OCI-M2 (cell line): Measurements from ENCODE around the gene CRYZL1.

ENCODE experiments used
- DNase-seq: peaks from one replicate; lab custom pipeline; 2025; ENCODE audit not compliant: unreplicated experiment; lab: John Stamatoyannopoulos, UW

Gene CRYZL1

DNA sequence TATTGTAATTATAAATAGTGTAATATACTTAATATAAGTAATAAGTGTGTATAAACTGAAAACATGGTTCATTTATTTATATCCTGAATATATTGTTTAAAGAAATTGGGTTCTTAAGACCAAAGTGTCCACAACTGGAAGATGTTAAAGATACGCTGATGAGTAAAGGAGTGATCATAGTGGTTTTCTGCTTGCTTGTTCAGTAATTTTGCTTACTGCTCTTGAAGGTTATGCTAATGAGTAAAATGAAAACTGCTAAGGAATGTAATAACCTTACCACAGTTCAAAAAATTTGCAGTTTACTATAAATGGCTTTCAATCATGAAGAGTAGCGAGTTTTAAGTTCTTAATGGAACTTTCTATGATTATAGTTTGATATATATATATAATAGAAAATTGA, 75.0 kb downstream of the CRYZL1 start:
- no peak for DNase-seq

DNA sequence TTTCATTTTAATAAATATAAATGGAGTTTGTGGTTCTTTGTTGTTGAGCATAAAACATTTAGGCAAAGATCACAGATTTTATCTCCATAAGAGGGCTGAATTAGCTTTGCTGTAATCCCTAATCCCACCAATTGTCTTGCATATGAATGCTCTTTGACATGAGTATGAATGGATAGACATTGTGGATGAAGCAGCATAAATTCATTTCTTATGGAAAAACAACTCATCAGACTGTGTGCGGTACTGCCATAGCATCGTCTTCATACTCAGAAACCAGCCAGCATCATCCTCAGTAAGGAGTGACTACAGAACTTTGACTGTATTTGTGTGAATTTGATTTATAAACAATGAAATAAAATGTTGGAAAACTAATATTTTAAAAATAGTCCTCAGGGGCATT, 79.2 kb downstream of the CRYZL1 start:
- DNase-seq = no peak

DNA sequence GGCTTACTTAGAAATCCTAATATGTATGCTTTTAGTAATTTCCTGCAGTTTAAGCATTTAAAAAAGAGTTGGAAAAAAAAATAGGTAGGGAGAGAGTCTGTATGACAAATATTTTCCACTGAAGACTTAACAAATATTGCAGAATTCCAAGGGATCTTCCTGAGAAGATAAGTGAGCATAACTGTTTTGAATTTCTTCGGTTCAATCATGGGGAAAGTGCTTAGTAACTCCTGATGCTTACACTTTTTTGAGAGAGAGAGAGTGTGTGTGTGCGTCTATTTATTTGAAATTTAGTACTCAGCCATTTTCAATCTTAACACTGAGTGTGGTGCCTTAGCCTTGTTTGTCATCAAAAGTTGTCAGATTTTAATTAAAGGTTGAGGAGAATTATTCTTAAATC, 80.2 kb downstream of the CRYZL1 start:
- DNase-seq = no peak

DNA sequence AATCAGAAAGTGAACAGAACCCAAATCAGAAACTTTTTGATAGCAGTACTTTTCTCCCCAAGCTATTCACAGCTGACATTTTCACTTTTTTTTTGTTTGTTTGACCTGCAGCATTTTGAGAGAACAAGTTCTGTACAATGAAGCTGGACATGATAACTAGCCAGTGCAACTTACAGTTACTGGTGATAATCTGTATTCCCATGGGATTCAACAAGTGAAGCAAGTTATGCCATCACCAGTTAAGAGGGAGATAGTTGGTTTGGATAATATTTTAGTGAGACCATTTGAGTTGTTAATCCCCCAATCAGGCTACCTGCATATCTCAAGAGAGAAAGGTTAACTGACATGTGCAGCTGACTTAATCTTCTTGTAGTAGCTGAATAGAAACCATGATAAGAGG, 80.6 kb downstream of the CRYZL1 start:
- DNase-seq = no peak

DNA sequence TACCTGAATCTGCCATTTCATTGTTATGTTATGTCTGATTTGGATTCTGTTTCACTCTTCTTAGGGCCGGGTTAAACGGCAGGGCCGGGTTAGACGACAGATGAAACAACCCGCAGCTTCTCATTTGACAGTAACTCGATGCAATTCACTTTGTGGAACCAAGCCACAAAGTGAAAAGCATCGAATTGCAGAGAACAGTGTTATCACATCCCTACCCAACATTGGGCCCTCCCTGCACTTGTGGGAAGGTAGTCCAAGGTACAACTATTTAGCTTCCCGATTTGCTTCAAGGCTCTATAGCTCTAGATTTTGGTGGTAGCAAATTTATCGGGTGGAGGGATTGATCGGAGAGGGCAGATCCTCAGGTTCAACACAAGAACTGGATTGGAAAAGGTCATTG, 81.7 kb downstream of the CRYZL1 start:
- DNase-seq = no peak

DNA sequence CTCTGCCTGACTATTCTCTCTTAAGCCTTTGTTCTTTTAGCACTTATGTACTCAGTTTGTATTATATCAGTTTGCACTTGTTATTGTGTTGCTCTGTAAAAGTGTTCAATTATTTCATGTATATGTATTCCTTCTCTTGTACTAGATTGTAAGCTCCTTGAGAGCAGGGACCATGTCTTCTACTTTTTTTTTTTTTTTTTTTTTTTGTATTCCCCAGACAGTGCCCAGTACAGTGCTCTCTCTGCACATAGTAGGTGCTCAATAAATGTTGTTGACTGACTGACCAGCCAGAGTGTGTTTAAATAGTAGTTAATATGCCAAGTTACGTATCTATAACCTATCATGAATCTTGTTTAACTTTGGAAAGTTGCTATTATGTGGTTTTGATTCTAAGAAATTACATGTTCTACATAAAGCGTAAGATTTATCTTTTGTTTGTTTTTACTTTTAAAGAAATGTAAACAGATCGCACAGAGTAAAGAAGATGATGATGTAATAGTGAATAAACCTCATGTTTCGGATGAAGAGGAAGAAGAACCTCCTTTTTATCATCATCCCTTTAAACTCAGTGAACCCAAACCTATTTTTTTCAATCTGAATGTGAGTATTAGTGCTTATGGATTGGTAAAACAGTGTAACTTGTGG, 82.6 kb downstream of the CRYZL1 start:
- DNase-seq = no peak

DNA sequence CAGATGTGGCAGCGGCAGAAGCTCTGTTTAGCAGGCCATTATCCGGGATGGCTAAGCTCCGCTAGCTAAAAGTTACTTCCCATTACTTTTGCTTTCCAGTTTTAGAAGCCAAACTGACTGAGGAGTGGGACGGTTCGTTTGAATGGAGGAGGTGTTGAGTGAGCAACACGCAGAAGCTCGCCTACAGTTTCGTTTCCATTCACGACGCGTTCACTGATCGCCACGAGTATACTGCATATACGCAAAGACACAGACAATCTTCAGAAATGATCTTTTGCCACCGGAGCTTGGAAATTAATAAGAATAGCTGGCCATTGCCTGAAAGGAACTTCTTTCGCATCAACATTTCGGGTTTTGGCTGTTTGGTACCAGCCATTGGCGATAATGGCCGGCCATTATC, 84.1 kb downstream of the CRYZL1 start:
- DNase-seq = no peak

DNA sequence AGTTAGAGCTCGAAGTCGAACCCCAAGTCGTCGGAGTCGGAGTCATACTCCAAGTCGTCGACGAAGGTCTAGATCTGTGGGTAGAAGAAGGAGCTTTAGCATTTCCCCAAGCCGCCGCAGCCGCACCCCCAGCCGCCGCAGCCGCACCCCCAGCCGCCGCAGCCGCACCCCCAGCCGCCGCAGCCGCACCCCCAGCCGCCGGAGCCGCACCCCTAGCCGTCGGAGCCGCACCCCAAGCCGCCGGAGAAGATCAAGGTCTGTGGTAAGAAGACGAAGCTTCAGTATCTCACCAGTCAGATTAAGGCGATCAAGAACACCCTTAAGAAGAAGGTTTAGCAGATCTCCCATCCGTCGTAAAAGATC, 86.6 kb downstream of the CRYZL1 start:
- DNase-seq = no peak

DNA sequence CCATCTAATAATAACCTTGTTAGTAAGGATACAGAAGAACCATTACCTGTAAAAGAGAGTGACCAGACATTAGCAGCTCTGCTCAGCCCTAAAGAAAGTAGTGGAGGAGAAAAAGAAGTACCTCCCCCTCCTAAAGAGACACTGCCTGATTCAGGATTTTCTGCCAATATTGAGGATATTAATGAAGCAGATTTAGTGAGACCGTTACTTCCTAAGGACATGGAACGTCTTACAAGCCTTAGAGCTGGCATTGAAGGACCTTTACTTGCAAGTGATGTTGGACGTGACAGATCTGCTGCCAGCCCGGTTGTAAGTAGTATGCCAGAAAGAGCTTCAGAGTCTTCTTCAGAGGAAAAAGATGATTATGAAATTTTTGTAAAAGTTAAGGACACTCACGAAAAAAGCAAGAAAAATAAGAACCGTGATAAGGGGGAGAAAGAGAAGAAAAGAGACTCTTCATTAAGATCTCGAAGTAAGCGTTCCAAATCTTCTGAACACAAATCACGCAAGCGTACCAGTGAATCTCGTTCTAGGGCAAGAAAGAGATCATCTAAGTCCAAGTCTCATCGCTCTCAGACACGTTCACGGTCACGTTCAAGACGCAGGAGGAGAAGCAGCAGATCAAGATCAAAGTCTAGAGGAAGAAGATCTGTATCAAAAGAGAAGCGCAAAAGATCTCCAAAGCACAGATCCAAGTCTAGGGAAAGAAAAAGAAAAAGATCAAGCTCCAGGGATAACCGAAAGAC, 87.1 kb downstream of the CRYZL1 start:
- no peak for DNase-seq

DNA sequence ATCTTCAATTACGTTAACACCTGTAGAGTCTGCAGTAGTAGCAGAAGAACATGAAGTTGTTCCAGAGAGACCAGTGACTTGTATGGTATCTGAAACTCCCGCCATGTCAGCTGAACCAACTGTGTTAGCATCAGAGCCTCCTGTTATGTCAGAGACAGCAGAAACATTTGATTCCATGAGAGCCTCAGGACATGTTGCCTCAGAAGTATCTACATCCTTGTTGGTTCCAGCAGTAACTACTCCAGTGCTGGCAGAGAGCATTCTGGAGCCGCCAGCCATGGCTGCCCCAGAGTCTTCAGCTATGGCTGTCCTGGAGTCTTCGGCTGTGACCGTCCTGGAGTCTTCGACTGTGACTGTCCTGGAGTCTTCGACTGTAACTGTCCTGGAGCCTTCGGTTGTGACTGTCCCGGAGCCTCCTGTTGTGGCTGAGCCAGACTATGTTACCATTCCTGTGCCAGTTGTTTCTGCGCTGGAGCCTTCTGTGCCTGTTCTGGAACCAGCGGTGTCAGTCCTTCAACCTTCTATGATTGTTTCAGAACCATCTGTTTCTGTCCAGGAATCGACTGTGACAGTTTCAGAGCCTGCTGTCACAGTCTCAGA, 88.4 kb downstream of the CRYZL1 start:
- no peak for DNase-seq

DNA sequence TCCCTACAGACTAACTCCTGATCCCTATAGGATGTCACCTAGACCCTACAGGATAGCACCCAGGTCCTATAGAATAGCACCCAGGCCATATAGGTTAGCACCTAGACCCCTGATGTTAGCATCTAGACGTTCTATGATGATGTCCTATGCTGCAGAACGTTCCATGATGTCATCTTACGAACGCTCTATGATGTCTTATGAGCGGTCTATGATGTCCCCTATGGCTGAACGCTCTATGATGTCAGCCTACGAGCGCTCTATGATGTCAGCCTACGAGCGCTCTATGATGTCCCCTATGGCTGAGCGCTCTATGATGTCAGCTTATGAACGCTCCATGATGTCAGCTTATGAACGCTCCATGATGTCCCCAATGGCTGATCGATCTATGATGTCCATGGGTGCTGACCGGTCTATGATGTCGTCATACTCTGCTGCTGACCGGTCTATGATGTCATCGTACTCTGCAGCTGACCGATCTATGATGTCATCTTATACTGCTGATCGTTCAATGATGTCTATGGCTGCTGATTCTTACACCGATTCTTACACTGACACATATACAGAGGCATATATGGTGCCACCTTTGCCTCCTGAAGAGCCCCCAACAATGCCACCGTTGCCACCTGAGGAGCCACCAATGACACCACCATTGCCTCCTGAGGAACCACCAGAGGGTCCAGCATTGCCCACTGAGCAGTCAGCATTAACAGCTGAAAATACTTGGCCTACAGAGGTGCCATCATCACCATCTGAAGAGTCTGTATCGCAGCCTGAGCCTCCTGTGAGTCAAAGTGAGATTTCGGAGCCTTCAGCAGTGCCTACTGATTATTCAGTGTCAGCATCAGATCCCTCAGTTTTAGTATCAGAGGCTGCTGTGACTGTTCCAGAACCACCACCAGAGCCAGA, 89.2 kb downstream of the CRYZL1 start:
- DNase-seq = no peak

DNA sequence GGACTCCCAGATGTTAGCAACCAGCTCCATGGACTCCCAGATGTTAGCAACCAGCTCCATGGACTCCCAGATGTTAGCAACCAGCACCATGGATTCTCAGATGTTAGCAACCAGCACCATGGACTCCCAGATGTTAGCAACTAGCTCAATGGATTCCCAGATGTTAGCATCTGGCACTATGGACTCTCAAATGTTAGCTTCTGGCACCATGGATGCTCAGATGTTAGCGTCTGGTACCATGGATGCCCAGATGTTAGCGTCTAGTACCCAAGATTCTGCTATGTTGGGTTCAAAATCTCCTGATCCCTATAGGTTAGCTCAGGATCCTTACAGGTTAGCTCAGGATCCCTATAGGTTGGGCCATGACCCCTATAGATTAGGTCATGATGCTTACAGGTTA, 89.9 kb downstream of the CRYZL1 start:
- no peak for DNase-seq

DNA sequence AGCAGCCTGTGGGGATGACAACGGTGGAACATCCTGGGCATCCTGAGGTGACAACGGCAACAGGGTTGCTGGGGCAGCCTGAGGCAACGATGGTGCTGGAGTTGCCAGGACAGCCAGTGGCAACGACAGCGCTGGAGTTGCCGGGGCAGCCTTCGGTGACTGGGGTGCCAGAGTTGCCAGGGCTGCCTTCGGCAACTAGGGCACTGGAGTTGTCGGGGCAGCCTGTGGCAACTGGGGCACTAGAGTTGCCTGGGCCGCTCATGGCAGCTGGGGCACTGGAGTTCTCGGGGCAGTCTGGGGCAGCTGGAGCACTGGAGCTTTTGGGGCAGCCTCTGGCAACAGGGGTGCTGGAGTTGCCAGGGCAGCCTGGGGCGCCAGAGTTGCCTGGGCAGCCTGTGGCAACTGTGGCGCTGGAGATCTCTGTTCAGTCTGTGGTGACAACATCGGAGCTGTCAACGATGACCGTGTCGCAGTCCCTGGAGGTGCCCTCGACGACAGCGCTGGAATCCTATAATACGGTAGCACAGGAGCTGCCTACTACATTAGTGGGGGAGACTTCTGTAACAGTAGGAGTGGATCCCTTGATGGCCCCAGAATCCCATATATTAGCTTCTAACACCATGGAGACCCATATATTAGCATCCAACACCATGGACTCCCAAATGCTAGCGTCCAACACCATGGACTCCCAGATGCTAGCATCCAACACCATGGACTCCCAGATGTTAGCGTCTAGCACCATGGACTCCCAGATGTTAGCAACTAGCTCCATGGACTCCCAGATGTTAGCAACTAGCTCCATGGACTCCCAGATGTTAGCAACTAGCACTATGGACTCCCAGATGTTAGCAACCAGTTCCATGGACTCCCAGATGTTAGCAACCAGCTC, 90.5 kb downstream of the CRYZL1 start:
- no peak for DNase-seq

DNA sequence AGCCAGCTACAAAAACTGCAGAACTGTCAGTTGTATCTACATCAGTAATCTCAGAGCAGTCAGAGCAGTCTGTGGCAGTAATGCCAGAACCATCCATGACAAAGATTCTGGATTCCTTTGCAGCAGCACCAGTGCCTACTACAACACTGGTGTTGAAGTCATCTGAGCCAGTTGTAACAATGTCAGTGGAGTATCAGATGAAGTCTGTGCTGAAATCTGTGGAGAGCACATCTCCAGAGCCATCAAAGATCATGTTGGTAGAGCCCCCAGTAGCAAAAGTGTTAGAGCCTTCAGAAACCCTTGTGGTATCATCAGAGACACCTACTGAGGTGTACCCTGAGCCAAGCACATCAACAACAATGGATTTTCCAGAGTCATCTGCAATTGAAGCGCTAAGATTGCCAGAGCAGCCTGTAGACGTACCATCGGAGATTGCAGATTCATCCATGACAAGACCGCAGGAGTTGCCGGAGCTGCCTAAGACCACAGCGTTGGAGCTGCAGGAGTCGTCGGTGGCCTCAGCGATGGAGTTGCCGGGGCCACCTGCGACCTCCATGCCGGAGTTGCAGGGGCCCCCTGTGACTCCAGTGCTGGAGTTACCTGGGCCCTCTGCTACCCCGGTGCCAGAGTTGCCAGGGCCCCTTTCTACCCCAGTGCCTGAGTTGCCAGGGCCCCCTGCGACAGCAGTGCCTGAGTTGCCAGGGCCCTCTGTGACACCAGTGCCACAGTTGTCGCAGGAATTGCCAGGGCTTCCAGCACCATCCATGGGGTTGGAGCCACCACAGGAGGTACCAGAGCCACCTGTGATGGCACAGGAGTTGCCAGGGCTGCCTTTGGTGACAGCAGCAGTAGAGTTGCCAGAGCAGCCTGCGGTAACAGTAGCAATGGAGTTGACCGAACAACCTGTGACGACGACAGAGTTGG, 91.4 kb downstream of the CRYZL1 start:
- no peak for DNase-seq

DNA sequence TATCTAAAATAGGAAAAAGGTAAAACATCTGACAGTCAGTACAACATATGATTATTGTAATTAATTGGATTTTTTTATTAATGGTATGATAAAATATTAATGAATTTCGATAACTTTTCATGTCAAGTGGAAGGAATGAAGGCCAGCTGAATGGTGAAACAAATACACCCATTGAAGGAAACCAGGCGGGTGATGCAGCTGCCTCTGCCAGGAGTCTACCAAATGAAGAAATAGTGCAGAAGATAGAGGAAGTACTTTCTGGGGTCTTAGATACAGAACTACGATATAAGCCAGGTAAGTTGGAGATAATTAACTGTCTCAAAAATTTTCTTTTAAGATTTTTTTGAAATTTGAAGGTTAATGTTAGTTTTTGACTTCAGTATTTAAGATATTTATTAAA, 95.5 kb downstream of the CRYZL1 start:
- DNase-seq = no peak

DNA sequence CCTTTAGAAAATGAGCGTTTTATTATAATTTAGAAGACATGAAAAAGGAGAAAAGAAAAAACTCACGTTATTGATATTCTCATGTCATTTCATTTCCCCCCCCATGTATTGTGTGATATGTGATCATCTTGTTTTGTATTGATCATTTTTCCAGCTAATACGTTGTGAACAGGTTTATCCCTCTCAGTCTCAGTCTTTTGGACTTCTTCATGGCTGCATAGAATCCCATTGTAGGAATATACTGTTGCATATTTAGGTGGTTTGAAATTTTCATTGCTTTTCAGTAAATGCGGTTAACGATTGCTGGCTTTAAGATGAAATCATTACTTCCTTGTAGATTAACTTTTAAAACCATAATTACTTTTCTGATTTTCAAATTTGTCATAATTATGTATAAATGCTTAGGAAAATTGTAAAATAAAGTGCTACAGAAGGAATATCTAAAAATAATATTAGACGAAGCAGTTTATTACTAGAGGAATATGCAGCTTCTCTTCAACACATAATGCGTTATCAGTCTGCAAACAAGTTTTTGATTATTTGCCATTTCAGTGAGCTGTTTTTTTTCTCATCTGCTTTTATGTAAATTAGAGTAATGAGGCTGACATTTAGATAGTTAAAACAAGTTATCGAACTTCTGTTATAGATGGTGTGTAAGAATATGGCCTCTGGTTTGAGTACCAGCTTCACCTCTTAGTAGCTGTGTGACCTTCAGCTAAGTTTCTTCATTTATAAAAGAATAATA, 96.9 kb downstream of the CRYZL1 start:
- DNase-seq = no peak

DNA sequence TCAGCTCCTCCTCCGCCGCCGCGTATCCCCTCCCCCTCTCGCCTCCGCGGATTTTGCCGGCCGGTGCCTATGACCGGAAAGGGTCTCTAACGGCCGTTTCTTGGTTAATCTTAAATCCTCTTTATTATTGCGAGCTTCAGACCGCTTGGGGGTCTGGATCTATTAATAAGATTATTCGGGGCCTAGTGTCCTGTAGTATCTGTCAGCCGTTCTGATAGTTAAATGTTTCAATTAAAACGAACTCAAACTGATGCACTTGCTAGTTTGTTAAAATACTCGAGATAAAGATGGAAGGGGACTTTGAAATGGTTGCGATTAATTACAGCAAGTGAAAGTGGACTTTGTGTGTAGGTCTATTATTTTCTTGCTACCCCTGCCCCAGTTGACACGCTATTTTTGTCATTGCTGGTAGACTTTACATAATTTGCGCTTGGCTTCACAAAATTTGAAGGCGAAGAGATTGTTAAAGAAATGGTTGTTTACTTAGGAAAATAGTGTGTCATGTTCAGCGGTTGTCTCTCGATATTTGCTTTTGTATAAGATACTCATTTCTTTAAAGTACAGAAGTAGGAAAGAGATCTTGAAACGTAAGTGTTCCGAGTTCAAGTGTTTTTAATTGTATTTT, 97.9 kb downstream of the CRYZL1 start:
- no peak for DNase-seq
